ENCODE measurements around the gene CEP89.

DNA sequence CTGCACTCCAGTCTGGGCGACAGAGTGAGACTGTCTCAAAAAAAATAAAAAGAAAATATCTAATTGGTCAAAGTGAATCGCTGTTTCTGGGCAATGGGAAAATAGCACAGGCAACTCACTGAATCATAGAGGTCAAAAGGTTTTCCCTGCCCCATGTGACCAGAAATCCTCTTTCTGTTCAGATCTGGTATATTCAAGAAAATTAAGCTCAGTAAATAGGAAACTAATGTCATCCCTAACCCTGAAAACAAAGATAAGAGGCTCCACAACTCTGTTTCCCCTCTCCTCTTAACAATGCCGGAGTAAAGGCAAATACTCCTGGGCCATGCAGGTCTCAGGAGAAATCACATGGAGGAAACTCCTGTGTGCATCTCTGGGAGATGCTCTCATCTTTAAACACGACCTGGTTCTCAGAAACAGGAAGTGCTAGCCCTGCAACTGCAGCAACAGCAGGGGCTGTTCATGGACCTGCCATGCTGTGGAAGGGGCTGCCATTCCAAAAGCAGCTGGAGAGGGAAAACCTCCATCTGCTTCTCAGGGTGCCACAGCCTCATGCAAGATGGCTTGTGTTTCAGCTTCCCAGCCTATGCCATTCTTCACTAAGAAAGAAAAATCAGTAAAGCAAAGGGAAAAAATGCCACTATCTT lies 54.7 kb downstream of the CEP89 start:
- TF ChIP-seq, protein P1, sequence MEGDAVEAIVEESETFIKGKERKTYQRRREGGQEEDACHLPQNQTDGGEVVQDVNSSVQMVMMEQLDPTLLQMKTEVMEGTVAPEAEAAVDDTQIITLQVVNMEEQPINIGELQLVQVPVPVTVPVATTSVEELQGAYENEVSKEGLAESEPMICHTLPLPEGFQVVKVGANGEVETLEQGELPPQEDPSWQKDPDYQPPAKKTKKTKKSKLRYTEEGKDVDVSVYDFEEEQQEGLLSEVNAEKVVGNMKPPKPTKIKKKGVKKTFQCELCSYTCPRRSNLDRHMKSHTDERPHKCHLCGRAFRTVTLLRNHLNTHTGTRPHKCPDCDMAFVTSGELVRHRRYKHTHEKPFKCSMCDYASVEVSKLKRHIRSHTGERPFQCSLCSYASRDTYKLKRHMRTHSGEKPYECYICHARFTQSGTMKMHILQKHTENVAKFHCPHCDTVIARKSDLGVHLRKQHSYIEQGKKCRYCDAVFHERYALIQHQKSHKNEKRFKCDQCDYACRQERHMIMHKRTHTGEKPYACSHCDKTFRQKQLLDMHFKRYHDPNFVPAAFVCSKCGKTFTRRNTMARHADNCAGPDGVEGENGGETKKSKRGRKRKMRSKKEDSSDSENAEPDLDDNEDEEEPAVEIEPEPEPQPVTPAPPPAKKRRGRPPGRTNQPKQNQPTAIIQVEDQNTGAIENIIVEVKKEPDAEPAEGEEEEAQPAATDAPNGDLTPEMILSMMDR (IDR thresholded peaks at IDR 0.05; ENCODE audit: low read depth, low read length, poor library complexity, severe bottlenecking), result no peak
- no peak for TF ChIP-seq EZH2phosphoT487 (IDR thresholded peaks at IDR 0.05; ENCODE audit: borderline replicate concordance, low read length)

Measured in DOHH2 (cell line).